NCI-H2227 (cell line): ENCODE data around the gene GSK3B.
"Not testable (repeated sequence)": the region's sequence is repeated elsewhere in the genome, so short reads cannot be mapped to it uniquely, and the experiment has no call there.

Experiments
- DNase-seq: peaks from one replicate; lab custom pipeline; 2025; ENCODE audit not compliant: unreplicated experiment; lab: John Stamatoyannopoulos, UW

GSK3B gene

DNA sequence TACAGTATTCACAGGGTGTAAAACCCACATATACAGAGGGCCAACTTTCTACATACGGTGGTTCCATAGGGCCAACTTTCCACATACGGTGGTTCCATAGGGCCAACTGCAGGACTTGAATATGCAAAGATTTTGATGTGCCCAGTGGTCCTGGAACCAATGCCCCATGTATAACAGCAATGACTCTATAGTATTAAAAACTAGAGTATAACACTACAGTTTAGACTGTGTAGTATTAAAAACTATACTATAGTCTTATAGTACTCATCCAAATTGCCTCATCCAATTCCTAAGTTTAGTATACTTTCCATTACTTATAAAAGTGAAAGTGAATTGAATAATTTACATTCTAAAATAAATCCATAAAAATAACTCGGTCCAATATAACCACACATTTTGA is 75.9 kb downstream of the GSK3B start:
- no peak for DNase-seq

DNA sequence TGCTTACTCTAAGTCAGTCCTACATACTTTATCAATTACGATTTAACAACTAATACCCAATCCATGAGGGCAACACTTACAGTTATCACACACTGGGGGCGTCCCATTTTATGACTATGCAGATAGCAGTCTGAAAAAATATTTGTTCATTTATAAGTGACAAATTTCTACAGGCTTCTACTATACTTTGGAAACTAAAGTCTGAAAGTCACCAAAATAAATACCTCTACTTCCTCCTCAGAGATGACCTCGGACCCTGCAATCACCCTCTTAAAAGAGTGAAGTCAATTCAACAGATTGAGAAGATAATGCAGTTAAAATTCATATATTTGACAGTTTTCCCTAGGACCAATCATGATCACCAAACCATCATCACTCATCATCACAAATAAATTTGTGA is 76.6 kb downstream of the GSK3B start:
- no peak for DNase-seq

GRCh38 chr3:120013481-120013880 is 80.8 kb downstream of the GSK3B start:
- no peak for DNase-seq

DNA sequence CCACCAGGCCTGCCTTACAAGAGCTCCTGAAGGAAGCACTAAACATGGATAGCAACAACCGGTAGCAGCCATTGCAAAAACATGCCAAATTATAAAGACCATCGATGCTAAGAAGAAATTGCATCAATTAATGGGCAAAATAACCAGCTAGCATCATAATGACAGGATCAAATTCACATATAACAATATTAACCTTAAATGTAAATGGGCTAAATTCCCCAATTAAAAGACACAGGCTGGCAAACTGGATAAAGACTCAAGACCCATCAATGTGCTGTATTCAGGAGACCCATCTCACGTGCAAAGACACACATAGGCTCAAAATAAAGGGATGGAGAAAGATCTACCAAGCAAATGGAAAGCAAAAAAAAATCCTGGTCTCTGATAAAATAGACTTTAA is 88.5 kb downstream of the GSK3B start:
- not testable (repeated sequence) for DNase-seq

DNA sequence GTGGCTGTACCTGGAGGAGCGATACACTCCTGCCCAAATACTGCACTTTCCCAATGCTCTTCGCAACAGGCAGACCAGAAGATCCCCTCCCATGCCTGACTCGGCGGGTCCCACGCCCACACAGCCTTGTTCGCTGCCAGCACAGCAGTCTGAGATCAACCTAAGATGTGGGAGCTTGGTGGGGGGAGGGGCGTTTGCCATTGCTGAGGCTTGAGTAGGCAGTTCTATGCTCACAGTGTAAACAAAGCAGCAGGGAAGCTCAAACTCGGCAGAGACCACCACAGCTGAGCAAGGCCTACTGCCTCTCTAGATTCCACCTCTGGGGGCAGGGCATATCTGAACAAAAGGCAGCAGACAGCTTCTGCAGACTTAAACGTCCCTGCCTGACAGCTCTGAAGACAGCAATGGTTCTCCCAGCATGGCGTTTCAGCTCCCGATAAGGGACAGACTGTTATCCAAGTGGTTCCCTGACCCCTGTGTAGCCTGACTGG is 90.2 kb downstream of the GSK3B start:
- DNase-seq: peak; percentile 78

DNA sequence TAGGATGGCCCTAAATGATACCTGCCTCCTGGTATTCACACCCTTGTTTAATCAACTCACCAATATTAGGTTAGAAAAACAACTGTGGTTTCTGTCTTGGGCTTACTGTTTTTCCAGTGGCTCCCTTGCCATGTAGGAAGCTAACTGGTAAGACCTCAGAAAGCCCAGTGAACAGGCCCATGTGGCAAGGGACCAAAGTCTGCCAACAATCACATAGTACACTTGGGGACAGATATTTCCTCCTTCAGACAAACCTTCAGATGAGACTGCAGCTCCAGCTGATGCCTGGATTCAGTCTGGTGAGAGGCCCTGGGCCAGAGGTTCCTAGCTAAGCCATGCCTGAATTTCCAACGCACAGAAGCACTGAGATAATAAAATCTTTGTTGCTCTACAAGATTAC is 96.1 kb downstream of the GSK3B start:
- no peak for DNase-seq

DNA sequence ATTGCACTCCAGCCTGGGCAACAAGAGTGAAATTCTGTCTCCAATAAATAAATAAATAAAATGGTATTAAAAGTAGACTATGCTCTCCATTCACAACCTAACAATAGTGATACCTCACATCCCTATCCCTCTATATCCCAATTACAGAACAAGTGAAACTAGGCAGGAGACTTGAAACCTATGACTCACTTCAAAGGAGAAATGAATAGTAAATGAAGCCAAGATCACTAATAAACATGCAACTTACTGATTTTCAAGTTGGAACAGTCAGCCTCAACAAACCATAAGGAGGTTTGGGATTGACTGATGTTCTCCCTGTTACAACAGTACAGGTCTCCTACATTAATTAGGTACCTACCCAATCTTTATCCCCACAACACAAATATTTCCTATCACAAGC is 103.4 kb downstream of the GSK3B start:
- DNase-seq: no peak

DNA sequence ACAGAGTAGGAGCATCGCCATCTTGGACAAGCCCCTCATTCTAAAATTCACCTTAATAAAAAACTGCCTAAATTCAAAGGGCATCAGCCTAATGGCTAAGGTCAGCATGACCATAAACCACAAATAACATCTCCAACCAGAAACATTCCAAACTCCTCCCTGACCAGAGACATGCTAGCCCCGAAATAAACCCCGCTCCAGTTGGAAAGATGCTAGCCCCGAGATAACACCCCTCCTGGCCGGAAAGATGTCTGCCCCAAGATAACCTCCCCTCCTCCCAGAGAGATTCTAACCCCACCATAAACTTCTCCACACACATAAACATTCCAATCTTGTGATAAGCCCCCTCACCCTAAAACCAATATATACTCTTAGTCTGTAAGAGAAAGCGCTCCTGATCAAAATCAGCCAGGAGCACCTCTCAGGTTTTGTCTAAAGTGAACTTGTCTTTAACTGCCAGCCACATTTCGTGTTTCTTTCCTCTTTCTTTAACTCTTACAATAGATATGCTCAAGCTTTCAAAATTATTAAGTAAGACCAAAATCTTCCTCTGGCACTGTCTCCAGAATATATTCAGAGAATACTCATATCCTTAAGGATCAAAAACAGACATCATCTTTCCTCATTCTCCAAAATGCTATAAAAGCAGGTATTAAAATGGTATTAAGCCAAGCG is 104.1 kb downstream of the GSK3B start:
- DNase-seq: no peak

DNA sequence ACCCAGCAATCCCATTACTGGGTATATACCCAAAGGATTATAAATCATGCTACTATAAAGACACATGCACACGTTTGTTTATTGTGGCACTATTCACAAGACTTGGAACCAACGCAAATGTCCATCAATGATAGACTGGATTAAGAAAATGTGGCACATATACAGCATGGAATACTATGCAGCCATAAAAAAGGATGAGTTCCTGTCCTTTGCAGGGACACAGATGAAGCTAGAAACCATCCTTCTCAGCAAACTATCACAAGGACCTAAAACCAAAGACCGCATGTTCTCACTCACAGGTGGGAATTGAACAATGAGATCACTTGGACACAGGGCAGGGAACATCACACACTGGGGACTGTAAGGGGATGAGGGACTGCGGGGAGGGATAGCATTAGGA is 107.4 kb downstream of the GSK3B start:
- DNase-seq: not testable (repeated sequence)

DNA sequence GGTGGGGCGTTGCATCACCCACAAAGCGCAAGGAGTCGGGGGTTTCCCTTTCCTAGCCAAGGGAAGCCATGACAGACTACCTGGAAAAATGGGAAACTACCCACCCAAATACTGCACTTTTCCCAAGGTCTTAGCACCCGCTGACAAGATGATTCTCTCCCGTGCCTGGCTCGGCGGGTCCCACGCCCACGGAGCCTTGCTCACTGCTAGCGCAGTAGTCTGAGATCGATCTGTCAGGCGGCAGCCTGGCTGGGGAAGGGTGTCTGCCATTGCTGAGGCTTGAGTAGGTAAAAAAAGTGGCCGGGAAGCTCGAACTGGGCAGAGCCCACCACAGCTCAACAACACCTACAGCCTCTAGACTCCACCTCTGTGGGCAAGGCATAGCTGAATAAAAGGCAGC is 112.9 kb downstream of the GSK3B start:
- no peak for DNase-seq

- no peak for DNase-seq
These were observed 115.6 kb downstream of the GSK3B start for GRCh38 chr3:119978554-119979208.

- no peak for DNase-seq
These were observed 116.9 kb downstream of the GSK3B start for GRCh38 chr3:119977353-119977752.

DNA sequence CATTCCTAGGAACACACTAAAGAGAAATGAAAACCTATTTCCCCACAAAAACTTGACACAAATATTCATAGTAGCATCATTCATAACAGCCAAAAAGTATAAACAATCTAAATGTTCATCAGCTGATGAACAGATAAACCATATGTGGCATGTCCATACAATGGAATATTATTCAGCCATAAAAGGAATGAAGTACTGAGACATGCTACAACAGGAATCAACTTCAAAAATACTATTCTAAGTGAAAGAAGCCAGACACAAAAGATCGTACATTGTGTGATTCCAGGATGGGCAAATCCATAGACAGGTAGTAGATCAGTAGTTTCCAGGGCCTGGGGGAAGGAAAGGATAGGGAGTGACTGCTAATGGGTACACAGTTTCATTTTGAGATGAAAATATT is 118.0 kb downstream of the GSK3B start:
- no peak for DNase-seq

GRCh38 chr3:119974656-119975055 is 119.6 kb downstream of the GSK3B start:
- DNase-seq: no peak

- DNase-seq: no peak
These were observed 121.1 kb downstream of the GSK3B start for GRCh38 chr3:119973018-119973646.

DNA sequence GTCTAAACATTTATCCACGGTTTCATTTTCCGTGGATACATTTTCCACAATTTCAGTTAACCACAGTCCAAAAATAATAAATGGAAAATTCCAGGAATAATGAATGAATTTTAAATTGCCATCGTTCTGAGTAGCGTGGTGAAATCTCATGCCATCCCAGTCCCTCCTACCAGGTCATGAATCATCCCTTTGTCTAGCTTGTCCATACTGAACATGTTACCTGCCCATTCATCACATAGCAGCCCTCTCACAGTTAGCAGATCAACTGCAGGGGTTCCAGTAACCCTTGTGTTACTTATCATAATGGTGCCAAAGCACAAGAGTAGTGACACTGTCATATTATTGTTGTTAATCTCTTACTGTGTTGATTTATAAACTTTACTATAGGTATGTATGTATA is 124.5 kb downstream of the GSK3B start:
- DNase-seq: no peak

DNA sequence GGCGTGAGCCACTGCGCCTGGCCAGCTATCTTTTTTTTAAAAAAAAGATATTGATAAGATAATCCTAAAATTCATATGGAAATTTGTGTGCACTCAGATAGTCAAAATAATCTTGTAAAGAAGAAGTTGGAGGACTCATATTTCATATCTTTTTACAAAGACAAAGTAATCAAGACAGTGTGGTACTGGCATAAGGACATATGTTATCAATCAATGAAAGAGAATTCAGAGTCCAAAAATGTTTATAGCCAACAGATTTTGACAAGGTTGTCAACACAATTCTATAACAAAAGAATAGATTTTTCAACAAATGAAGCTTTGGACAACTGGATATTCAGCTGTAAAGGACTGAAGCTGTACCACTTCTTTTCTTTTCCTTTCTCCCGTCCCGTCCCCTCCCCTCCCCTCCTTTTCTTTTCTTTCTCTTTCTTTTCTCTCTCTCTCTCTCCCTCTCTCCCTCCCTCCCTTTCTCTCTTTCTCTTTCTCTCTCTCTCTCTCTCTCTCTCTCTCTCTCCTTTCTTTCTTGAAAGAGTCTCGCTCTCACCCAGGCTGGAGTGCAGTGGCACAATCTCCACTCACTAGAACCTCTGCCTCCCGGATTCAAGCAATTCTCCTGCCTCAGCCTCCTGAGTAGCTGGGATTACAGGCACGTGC is 126.8 kb downstream of the GSK3B start:
- DNase-seq: no peak

GRCh38 chr3:119965692-119966091 is 128.6 kb downstream of the GSK3B start:
- no peak for DNase-seq

DNA sequence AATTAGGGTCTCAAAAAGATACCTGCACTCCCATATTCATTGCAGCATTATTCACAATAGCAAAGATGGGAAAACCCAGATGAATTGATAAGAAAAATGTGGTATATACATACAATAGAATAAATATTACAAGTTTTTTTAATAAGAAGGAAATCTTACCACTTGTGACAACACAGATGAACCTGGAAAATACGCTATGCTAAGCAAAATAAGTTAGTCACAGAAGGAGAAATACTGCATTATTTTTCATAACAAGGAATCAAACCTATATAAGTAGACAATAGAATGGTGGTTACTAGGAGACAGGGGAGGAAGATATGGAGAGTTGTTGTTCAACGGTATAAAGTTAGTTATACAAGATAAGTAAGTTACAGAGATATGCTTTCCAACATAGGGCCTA is 130.0 kb downstream of the GSK3B start:
- no peak for DNase-seq

- no peak for DNase-seq
These were observed 138.3 kb downstream of the GSK3B start for GRCh38 chr3:119955972-119956371.

DNA sequence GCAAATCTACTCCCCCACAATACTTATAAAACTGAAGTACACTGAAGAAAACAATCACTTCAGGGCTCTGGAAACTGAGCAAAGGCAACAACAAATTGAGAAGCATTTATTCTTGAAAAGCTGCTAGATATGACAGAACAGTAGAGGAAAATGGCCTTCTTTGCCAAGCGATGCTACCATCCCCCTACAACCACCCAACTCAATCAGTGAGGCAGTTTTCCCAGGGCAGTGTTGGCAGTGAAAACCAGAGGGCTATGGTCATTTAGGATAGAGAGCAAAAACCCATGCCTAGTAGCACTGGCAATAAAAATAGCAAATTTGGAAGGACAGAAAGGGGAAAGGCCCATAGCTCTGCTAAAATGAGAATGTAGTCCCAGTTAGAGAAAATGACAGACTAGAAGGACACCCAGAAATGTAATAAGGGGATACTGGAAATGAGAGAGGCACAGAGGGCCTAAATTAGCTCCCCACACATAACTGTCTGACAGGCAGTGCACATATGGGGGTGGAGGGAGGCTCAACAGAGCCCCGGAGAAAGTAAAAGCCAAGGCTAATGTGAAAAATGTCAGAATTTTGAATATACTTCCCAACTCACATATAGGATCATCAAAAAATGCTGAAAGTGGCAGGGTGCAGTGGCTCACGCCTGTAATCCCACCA is 143.5 kb downstream of the GSK3B start:
- no peak for DNase-seq
